ENCODE measurements around the gene UIMC1. TPM values are rescaled to one million over a fixed set of nuclear protein-coding genes. Genes with fewer than 3 reads are reported as not detected.

The UIMC1 gene
- total RNA-seq, 2 donors from 2014 or later = 46.6 to 50.8 TPM

DNA sequence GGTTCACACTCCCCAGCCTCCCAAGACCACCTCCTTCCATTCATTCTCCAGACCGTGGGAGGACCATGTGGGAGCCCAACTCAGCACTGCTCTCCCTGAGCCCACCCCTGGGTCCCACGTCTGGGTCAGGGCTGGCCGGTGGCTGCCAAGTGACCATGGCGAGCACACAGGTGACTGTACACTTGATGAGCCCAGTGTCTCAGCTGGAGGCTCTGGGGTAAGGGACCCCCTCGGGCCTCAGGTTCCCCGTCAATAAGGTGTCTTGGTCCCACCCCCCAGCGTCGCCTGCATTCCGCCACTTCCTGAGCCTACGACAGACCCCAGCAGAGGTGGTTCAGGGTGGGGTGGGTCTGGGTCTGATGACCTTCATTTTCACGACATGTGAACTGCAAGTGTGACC, 146.2 kb downstream of the UIMC1 start:
- Mint-ChIP-seq H3K4me1 (peaks cover 12% of the 10 kb centered on the region), H3K27me3 (ENCODE audit: insufficient read depth) (peaks cover 5% of the 10 kb centered on the region), H3K9me3 (no peaks in the 10 kb centered on the region), H3K27ac (no peak overlapping the region), H3K4me3 (no peak overlapping the region), H3K36me3 (ENCODE audit: low read depth) (no peaks in the 10 kb centered on the region)
- TF ChIP-seq, protein P1, sequence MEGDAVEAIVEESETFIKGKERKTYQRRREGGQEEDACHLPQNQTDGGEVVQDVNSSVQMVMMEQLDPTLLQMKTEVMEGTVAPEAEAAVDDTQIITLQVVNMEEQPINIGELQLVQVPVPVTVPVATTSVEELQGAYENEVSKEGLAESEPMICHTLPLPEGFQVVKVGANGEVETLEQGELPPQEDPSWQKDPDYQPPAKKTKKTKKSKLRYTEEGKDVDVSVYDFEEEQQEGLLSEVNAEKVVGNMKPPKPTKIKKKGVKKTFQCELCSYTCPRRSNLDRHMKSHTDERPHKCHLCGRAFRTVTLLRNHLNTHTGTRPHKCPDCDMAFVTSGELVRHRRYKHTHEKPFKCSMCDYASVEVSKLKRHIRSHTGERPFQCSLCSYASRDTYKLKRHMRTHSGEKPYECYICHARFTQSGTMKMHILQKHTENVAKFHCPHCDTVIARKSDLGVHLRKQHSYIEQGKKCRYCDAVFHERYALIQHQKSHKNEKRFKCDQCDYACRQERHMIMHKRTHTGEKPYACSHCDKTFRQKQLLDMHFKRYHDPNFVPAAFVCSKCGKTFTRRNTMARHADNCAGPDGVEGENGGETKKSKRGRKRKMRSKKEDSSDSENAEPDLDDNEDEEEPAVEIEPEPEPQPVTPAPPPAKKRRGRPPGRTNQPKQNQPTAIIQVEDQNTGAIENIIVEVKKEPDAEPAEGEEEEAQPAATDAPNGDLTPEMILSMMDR (conservative IDR thresholded peaks at IDR 0.05) = no peak
- Histone ChIP-seq H3K9me3 (ENCODE audit: control insufficient read depth, low read length) (no peaks in the 10 kb centered on the region), H3K27me3 (ENCODE audit: control insufficient read depth, insufficient read depth, low read length, poor library complexity, severe bottlenecking) (peaks cover 3% of the 10 kb centered on the region), H3K9ac (ENCODE audit: extremely low read depth, low read length, poor library complexity, severe bottlenecking) (no peak overlapping the region), H3K36me3 (ENCODE audit: control insufficient read depth, insufficient read depth, low read length) (no peaks in the 10 kb centered on the region), H3K27ac (ENCODE audit: low read depth, low read length) (no peak overlapping the region), H3K4me3 (ENCODE audit: low read length) (no peak overlapping the region), H3K4me1 (ENCODE audit: control insufficient read depth, insufficient read depth, low read length) (peaks cover 3% of the 10 kb centered on the region)
- no peak for DNase-seq
- 89 to 94% methylated on average over 11 of the region's 11 CpGs for WGBS, 2 experiments (ENCODE audit: insufficient coverage in 1 of 2, insufficient read length in 1 of 2)

DNA sequence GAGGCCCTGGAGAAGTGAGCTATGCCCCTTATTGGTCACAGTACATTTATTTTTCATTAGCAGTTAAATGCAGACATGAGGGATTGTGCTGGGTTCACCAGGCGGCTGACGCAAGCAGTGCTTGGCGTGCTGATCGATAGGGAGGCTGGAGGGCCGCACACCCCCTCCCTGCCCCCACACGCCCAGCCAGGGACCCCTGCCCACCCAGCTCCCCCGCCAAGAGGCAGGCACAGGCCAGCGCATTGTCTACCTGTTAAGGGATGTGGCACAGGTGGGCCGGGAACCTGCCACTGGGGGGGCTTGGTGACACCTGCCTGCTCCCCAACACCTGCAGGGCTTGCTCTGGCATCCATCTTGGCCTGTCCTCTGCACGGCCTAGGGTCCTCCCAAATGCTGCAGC, 146.7 kb downstream of the UIMC1 start:
- Mint-ChIP-seq H3K27me3 (ENCODE audit: insufficient read depth) (peaks cover 3% of the 10 kb centered on the region), H3K4me1 (peaks cover 12% of the 10 kb centered on the region), H3K36me3 (ENCODE audit: low read depth) (no peaks in the 10 kb centered on the region), H3K9me3 (no peaks in the 10 kb centered on the region), H3K27ac (no peak overlapping the region), H3K4me3 (no peak overlapping the region)
- no peak for DNase-seq
- Histone ChIP-seq H3K4me1 (ENCODE audit: control insufficient read depth, insufficient read depth, low read length) (peaks cover 3% of the 10 kb centered on the region), H3K36me3 (ENCODE audit: control insufficient read depth, insufficient read depth, low read length) (no peaks in the 10 kb centered on the region), H3K9ac (ENCODE audit: extremely low read depth, low read length, poor library complexity, severe bottlenecking) (no peak overlapping the region), H3K27me3 (ENCODE audit: control insufficient read depth, insufficient read depth, low read length, poor library complexity, severe bottlenecking) (no peaks in the 10 kb centered on the region), H3K9me3 (ENCODE audit: control insufficient read depth, low read length) (no peaks in the 10 kb centered on the region), H3K27ac (ENCODE audit: low read depth, low read length) (no peak overlapping the region), H3K4me3 (ENCODE audit: low read length) (no peak overlapping the region)
- TF ChIP-seq, protein P1 (conservative IDR thresholded peaks at IDR 0.05) = no peak
- WGBS, 2 experiments (ENCODE audit: insufficient coverage in 1 of 2, insufficient read length in 1 of 2) = 83 to 85% methylated on average over 6 to 10 of the region's 10 CpGs

DNA sequence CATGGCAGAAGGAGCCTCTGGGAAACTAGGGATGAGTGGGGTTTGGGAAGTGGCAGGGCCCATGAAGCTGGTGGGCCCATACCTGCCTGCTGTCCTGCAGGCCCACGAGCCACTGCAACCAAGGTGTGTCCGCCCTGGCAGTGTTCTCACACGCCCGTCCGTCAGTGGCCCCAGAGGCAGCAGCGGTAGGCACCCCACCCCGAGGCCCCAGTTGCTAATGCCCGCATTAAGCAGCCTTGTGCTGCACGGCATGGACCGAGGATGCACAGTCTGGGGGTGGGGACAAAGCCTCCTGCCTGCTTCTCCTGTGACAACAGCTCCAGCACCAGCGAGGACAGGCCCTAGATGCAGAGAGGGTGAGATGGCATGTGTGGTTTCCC, 148.7 kb downstream of the UIMC1 start:
- no peak overlapping the region for H3K9ac ChIP-seq (ENCODE audit: extremely low read depth, low read length, poor library complexity, severe bottlenecking)
- Mint-ChIP-seq H3K36me3 (ENCODE audit: low read depth) (no peaks in the 10 kb centered on the region), H3K9me3 (no peaks in the 10 kb centered on the region), H3K4me1 (peaks cover under 1% of the 10 kb centered on the region), H3K4me3 (no peak overlapping the region), H3K27ac (no peak overlapping the region), H3K27me3 (ENCODE audit: insufficient read depth) (peaks cover 3% of the 10 kb centered on the region)
- TF ChIP-seq, protein P1 (conservative IDR thresholded peaks at IDR 0.05) = no peak
- no peak overlapping the region for H3K27ac ChIP-seq (ENCODE audit: low read depth, low read length)
- no peaks in the 10 kb centered on the region for H3K9me3 ChIP-seq (ENCODE audit: control insufficient read depth, low read length)
- no peak for DNase-seq
- H3K4me3 ChIP-seq (ENCODE audit: low read length) = no peak overlapping the region
- peaks cover under 1% of the 10 kb centered on the region for H3K4me1 ChIP-seq (ENCODE audit: control insufficient read depth, insufficient read depth, low read length)
- H3K27me3 ChIP-seq (ENCODE audit: control insufficient read depth, insufficient read depth, low read length, poor library complexity, severe bottlenecking) = no peaks in the 10 kb centered on the region
- WGBS, 2 experiments (ENCODE audit: insufficient coverage in 1 of 2, insufficient read length in 1 of 2) = 94% methylated on average over 11 of the region's 11 CpGs; no CpG with 5 or more reads in 1 of the 2 experiments
- no peaks in the 10 kb centered on the region for H3K36me3 ChIP-seq (ENCODE audit: control insufficient read depth, insufficient read depth, low read length)
